Neural progenitor cell (in vitro differentiated cells): ENCODE measurements around the gene SP100. TPM values are rescaled to one million over a fixed set of nuclear protein-coding genes. Genes with fewer than 3 reads are reported as not detected.
"Not testable (repeated sequence)": the region's sequence is repeated elsewhere in the genome, so short reads cannot be mapped to it uniquely, and the experiment has no call there.

Experiments used
- DNase-seq: peaks from one replicate; pipeline ENCODE4 v3.0.0-alpha.2; 2016; ENCODE audit warnings: low spot score
- H2AFZ ChIP-seq: fragments of 200-600 bp; sonication (generic); replicated peaks from 2 replicates; pipeline ENCODE4 v1.6.1; 2016; ENCODE audit warnings: antibody characterized with exemption
- H3F3A ChIP-seq: fragments of 200-600 bp; sonication (generic); 2 replicates; pipeline ENCODE4 v1.6.1; 2016; ENCODE audit warnings: antibody characterized with exemption, low read depth
- H3K27ac ChIP-seq: fragments of 200-600 bp; sonication (generic); 2 replicates; pipeline ENCODE4 v1.5.1; 2016; ENCODE audit warnings: mild to moderate bottlenecking
- H3K27me3 ChIP-seq: fragments of 200-600 bp; sonication (generic); 2 replicates; pipeline ENCODE4 v1.6.1; 2016; ENCODE audit warnings: mild to moderate bottlenecking, moderate library complexity
- H3K36me3 ChIP-seq: fragments of 200-600 bp; sonication (generic); 2 replicates; pipeline ENCODE4 v1.5.1; 2016
- H3K4me1 ChIP-seq: fragments of 200-600 bp; sonication (generic); 2 replicates; pipeline ENCODE4 v1.6.1; 2016; ENCODE audit warnings: mixed run types
- H3K4me2 ChIP-seq: fragments of 200-600 bp; sonication (generic); 2 replicates; pipeline ENCODE4 v1.6.1; 2016
- H3K4me3 ChIP-seq: fragments of 200-600 bp; sonication (generic); 2 replicates; pipeline ENCODE4 v1.5.1; 2016
- H3K79me2 ChIP-seq: fragments of 200-600 bp; sonication (generic); 2 replicates; pipeline ENCODE4 v1.6.1; 2016; ENCODE audit warnings: low read depth
- H3K9ac ChIP-seq: fragments of 200-600 bp; sonication (generic); 2 replicates; pipeline ENCODE4 v1.6.1; 2016
- H3K9me3 ChIP-seq: fragments of 200-600 bp; sonication (generic); 2 replicates; pipeline ENCODE4 v1.5.1; 2016; ENCODE audit warnings: low read depth
- H4K20me1 ChIP-seq: fragments of 200-600 bp; sonication (generic); 2 replicates; pipeline ENCODE4 v1.6.1; 2016; ENCODE audit warnings: low read depth
- H3K27ac Mint-ChIP-seq: 3 replicates; pipeline ENCODE4 v1.8.0; 2021; ENCODE audit warnings: mixed read lengths
- H3K27me3 Mint-ChIP-seq: 2 replicates; pipeline ENCODE4 v1.8.0; 2022; ENCODE audit warnings: low read depth, mild to moderate bottlenecking, inconsistent platforms, moderate library complexity, mixed read lengths; ENCODE audit not compliant: insufficient read depth
- H3K36me3 Mint-ChIP-seq: 3 replicates; pipeline ENCODE4 v1.8.0; 2021; ENCODE audit warnings: mixed read lengths
- H3K4me1 Mint-ChIP-seq: 3 replicates; pipeline ENCODE4 v1.8.0; 2021; ENCODE audit warnings: mixed read lengths
- H3K4me3 Mint-ChIP-seq: 3 replicates; pipeline ENCODE4 v1.8.0; 2021; ENCODE audit warnings: mild to moderate bottlenecking, moderate library complexity, mixed read lengths
- H3K9me3 Mint-ChIP-seq: 3 replicates; pipeline ENCODE4 v1.8.0; 2020; ENCODE audit warnings: mixed read lengths
- EZH2 ChIP-seq: fragments of 200-600 bp; sonication (generic); IDR thresholded peaks from 2 replicates; pipeline ENCODE4 v1.6.1; 2017; ENCODE audit warnings: antibody characterized with exemption, mild to moderate bottlenecking, moderate library complexity
- EZH2phosphoT487 ChIP-seq: fragments of 200-600 bp; sonication (generic); IDR thresholded peaks from 2 replicates; pipeline ENCODE4 v1.6.1; 2017; ENCODE audit warnings: antibody characterized with exemption
- total RNA-seq: library from RNA; depleted of rRNA; stranded (reverse); fragments of >200 nt; gene quantifications from 2 replicates; pipeline ENCODE4 v1.2.3, GENCODE V29; 2015; ENCODE audit warnings: low replicate concordance
- TF ChIP-seq, protein P1 (sequence below): fragments of 200-600 bp; sonication (generic); IDR thresholded peaks from 2 replicates; pipeline ENCODE4 v1.5.1; 2017; ENCODE audit warnings: antibody characterized with exemption, mild to moderate bottlenecking

SP100 gene
- total RNA-seq, 1 donor from 2014 or later: 0.69 TPM

DNA sequence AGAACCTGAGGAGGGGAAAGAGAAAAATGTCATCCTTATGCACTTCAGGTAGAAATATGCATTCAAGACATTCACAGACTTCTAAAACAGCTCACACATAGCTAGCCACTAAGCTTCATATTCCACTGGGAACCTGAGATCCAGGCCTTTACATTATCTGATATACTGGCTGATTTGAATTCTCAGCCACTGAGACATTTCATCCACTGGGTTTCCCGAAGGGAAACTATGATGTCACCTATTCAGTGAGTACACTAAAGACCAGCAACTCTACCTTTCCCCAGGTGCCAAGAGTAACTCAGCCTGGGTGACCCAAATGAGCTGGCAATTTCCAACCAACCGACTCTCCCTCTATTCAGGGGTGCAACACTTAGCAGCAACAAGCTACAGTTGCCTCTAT lies 21.7 kb upstream of the SP100 start:
- no peak overlapping the region for H3K4me3 Mint-ChIP-seq
- no peak for DNase-seq
- Histone ChIP-seq H2AFZ (no peak overlapping the region), H3K79me2 (no peaks in the 10 kb centered on the region), H3K9me3 (no peaks in the 10 kb centered on the region), H3K27ac (no peak overlapping the region), H3K4me3 (no peak overlapping the region), H3K4me2 (no peak overlapping the region), H3K36me3 (no peaks in the 10 kb centered on the region), H3K4me1 (peaks cover 6% of the 10 kb centered on the region), H3K27me3 (no peaks in the 10 kb centered on the region), H3K9ac (no peak overlapping the region), H4K20me1 (no peaks in the 10 kb centered on the region), H3F3A (no peaks in the 10 kb centered on the region)
- no peaks in the 10 kb centered on the region for H3K4me1 Mint-ChIP-seq
- H3K36me3 Mint-ChIP-seq: no peaks in the 10 kb centered on the region
- H3K27ac Mint-ChIP-seq: no peak overlapping the region
- peaks cover 5% of the 10 kb centered on the region for H3K27me3 Mint-ChIP-seq
- no peaks in the 10 kb centered on the region for H3K9me3 Mint-ChIP-seq
- TF ChIP-seq, protein P1, sequence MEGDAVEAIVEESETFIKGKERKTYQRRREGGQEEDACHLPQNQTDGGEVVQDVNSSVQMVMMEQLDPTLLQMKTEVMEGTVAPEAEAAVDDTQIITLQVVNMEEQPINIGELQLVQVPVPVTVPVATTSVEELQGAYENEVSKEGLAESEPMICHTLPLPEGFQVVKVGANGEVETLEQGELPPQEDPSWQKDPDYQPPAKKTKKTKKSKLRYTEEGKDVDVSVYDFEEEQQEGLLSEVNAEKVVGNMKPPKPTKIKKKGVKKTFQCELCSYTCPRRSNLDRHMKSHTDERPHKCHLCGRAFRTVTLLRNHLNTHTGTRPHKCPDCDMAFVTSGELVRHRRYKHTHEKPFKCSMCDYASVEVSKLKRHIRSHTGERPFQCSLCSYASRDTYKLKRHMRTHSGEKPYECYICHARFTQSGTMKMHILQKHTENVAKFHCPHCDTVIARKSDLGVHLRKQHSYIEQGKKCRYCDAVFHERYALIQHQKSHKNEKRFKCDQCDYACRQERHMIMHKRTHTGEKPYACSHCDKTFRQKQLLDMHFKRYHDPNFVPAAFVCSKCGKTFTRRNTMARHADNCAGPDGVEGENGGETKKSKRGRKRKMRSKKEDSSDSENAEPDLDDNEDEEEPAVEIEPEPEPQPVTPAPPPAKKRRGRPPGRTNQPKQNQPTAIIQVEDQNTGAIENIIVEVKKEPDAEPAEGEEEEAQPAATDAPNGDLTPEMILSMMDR: no peak
- TF ChIP-seq EZH2phosphoT487: no peak
- TF ChIP-seq EZH2: no peak

DNA sequence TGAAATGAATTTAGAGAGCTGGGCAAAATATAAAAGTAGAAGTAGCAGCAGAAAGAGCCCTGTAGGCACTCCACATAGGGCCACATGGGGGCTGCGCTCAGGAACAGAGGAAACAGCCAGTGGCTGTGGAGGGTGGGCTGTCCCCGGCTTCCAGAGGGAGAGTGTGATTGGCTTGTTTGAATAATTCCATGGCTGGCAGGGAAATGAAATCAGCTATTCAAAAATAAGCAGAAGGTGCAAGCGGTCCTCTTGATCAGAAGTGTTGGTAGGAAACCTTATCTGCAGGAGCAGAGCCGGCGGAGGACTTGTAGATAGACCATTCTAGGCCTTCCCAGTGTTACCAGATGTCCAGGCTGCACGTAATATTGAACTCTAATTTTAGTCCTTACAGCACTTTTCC lies 17.3 kb upstream of the SP100 start:
- not testable (repeated sequence) for H3K4me1 ChIP-seq, H3K36me3 ChIP-seq, DNase-seq, H4K20me1 ChIP-seq, H3K4me3 Mint-ChIP-seq, H3F3A ChIP-seq, H3K79me2 ChIP-seq, H2AFZ ChIP-seq, H3K4me3 ChIP-seq, H3K27me3 Mint-ChIP-seq, H3K27ac ChIP-seq, H3K4me2 ChIP-seq, H3K36me3 Mint-ChIP-seq, H3K9me3 ChIP-seq, H3K4me1 Mint-ChIP-seq, H3K9me3 Mint-ChIP-seq, H3K9ac ChIP-seq, H3K27ac Mint-ChIP-seq, H3K27me3 ChIP-seq

DNA sequence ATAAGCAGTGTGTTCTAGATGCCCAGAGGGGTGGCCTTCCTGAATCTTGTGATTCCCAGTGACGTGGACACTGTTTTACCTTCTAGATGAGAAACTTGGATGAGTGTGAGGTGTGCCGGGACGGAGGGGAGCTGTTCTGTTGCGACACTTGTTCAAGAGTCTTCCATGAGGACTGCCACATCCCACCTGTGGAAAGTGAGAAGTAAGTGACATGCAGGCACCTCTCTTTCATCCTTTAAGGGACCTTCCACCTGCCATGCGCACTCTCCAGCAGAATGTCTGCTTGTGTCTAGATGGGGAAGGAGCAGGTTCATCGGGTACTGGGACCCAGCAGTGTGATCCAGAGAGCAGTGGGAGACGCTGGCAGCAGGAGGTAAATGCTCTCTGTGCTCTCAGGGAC lies 16.0 kb upstream of the SP100 start:
- Histone ChIP-seq H3K9ac (no peak overlapping the region), H2AFZ (no peak overlapping the region)
- H3K36me3 Mint-ChIP-seq: no peaks in the 10 kb centered on the region

DNA sequence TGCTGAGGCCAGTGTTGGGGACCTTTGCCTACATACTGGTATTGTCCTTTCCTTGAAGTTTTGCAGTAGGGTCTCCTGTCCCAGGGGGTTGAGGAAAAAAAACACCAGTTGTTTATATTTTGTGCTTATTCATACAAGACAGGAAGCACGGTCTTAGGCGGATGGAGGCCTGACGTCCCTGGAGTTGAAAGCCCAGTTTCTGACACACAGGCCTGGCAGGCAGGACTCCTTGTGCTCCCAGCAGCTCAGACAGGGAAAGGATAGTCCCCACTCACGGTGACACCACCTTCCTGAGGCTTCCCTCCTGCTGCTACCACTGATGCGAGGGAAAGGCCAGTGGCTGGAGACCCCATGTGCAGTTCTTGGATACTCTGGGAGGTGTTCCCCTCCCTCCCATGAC lies 15.5 kb upstream of the SP100 start:
- Mint-ChIP-seq H3K4me1 (no peaks in the 10 kb centered on the region), H3K4me3 (no peak overlapping the region), H3K27me3 (peaks cover 5% of the 10 kb centered on the region), H3K9me3 (no peaks in the 10 kb centered on the region), H3K36me3 (no peaks in the 10 kb centered on the region), H3K27ac (no peak overlapping the region)
- Histone ChIP-seq H3K4me3 (no peak overlapping the region), H3F3A (no peaks in the 10 kb centered on the region), H3K27ac (no peak overlapping the region), H3K9me3 (no peaks in the 10 kb centered on the region), H4K20me1 (no peaks in the 10 kb centered on the region), H3K9ac (no peak overlapping the region), H3K4me1 (no peaks in the 10 kb centered on the region), H3K4me2 (no peak overlapping the region), H3K27me3 (no peaks in the 10 kb centered on the region), H3K36me3 (no peaks in the 10 kb centered on the region), H2AFZ (no peak overlapping the region), H3K79me2 (no peaks in the 10 kb centered on the region)
- no peak for TF ChIP-seq EZH2
- TF ChIP-seq EZH2phosphoT487: no peak
- TF ChIP-seq, protein P1: no peak
- no peak for DNase-seq

More for the DNA sequence above, 16.0 kb upstream of the SP100 start:
- no peak overlapping the region for H3K4me3 ChIP-seq
- no peak overlapping the region for H3K4me2 ChIP-seq
- H3K27ac ChIP-seq: no peak overlapping the region
- no peak overlapping the region for H3K27ac Mint-ChIP-seq
- H3K9me3 ChIP-seq: no peaks in the 10 kb centered on the region
- H3K79me2 ChIP-seq: no peaks in the 10 kb centered on the region
- no peaks in the 10 kb centered on the region for H3K4me1 Mint-ChIP-seq
- no peaks in the 10 kb centered on the region for H3K36me3 ChIP-seq
- peaks cover 5% of the 10 kb centered on the region for H3K27me3 Mint-ChIP-seq
- no peak for DNase-seq
- H3K9me3 Mint-ChIP-seq: no peaks in the 10 kb centered on the region
- H3F3A ChIP-seq: no peaks in the 10 kb centered on the region
- no peaks in the 10 kb centered on the region for H3K4me1 ChIP-seq
- no peaks in the 10 kb centered on the region for H4K20me1 ChIP-seq
- H3K4me3 Mint-ChIP-seq: no peak overlapping the region
- TF ChIP-seq EZH2: no peak
- TF ChIP-seq EZH2phosphoT487: no peak
- TF ChIP-seq, protein P1: no peak
- H3K27me3 ChIP-seq: no peaks in the 10 kb centered on the region

DNA sequence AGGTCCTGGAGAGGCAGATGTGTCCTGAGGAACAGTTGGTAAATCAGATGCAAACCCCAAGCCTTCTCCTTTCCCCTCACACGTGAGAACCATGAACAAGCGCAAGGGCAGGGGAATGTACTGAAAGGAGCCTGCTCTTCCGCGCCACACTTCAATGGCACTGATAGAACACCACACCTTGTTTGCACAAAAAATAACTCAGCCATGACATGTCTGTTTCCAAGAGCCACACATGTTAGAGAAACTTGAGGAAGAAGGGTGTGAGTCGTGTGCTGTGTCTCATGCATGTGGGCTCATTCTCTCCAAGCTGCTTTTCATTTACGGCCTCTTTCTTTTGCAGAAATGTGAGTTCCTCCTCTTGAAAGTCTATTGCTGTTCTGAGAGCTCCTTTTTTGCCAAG lies 15.0 kb upstream of the SP100 start:
- H3K27ac ChIP-seq, H3K4me2 ChIP-seq, H3K79me2 ChIP-seq: not testable (repeated sequence)

More for the DNA sequence above, 15.0 kb upstream of the SP100 start:
- not testable (repeated sequence) for H3K27me3 Mint-ChIP-seq, H2AFZ ChIP-seq, H3K4me3 Mint-ChIP-seq, H3F3A ChIP-seq, H3K27ac Mint-ChIP-seq, H3K36me3 Mint-ChIP-seq, DNase-seq, H3K9ac ChIP-seq, H4K20me1 ChIP-seq, H3K27me3 ChIP-seq, H3K4me1 ChIP-seq, H3K4me1 Mint-ChIP-seq, H3K36me3 ChIP-seq, H3K4me3 ChIP-seq, H3K9me3 Mint-ChIP-seq, H3K9me3 ChIP-seq
